Effector CD4-positive, alpha-beta T cell (primary cell): ENCODE data around the gene FASN.
"Not testable (repeated sequence)": the region's sequence is repeated elsewhere in the genome, so short reads cannot be mapped to it uniquely, and the experiment has no call there.

Source experiments
- DNase-seq: peaks from one replicate; pipeline ENCODE4 v3.0.0-alpha.2; 2020
- total RNA-seq: gene quantifications from one replicate; lab custom pipeline; 2026; lab: John Stamatoyannopoulos, UW

Gene FASN
- total RNA-seq, result 208 reads per million, percentile 93 among the genes with 10 or more reads in this experiment

DNA sequence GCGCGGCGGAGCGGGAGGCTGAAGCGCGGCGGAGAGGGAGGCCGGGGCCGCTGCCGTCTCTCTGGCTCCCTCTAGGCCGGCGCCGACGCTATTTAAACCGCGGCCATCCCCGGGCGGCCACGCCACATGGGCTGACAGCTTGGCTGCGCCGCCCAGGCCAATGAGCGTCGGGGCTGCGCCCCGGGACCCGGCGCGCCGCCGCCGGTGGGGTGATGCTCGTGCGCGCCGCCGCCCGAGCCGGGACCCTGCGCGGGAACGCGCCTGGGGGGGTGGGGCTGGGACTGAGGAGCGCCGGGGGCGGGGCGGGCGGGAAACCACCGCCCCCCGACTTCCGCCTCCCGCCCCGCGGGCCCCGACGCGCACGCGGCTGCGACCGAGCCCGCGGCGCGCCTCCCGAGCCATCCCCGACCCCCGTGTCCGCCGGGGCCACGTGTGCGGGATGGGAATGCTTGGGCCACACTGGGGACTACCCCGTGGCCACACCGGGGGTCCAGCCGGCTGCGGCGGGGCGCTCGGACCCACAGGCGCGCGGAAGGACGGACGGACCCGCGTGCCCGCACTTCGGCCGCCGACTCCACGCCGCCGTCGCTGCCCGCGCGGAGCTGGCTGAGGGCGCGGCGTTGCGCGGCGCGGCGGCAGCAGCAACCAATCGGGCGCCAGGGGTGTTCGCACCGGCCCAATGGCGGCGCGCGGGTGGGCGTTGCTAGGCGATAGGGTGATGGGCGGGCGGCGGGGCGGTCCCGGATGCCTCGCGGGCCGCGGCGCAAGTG lies at the start of gene FASN:
TSS of gene FASN (minus strand) at position 68 of the 770 bp plus-strand sequence. CDS start 1,791 bp downstream, outside the sequence.
- DNase-seq, result peak; percentile 87

GRCh38 chr17:82146663-82147654 lies 48.9 kb upstream of the FASN start:
- no peak for DNase-seq

DNA sequence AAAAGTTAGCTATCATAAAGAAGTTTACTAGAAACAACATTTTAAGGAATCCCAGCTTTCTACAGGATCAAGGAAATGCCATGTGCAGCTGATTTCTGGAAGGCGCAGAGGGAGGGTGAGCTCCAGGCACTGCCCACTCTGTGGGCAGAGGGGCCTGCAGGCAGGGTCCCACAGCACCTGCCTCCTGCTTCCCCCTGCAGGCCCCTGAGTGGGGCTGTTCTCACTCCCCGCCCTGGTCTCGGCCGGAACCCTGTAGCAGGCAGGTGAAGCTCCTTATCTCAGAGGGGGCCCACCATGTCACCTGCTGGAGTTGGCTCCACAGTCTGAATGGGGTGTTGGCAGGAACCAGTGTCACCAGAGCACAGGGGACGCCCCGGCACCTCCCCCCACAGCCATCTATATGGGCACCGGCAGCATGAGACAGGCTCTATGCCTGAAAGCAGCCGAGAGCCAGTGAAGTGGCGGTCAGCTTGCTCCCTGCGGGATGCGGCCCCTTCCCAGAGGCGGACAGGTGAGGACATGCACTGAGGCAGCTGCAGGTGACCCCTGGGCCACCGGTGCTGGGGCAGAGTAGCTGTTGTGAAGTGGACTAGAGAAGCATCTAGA lies 47.6 kb upstream of the FASN start:
- DNase-seq, result no peak

DNA sequence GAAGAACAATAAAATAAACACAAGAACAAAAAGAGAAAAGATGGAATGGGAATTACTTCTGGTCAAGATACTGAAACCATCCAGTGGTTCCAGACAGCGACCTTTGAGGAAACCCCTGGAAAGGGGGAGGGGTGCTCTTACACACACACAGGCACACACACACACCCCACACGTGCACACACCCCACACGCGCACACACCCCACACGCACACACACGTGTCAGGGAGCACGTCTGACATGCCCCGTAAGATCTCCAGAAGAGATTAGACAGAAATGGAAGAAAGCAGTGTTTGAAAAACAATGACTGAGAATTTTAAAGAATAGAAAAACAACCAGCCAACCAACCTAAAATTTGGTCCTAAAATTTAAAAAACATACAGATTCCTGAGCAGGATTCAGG lies 45.3 kb upstream of the FASN start:
- DNase-seq, result no peak

- DNase-seq, result not testable (repeated sequence)
These were observed 41.9 kb upstream of the FASN start for GRCh38 chr17:82139961-82140360.

DNA sequence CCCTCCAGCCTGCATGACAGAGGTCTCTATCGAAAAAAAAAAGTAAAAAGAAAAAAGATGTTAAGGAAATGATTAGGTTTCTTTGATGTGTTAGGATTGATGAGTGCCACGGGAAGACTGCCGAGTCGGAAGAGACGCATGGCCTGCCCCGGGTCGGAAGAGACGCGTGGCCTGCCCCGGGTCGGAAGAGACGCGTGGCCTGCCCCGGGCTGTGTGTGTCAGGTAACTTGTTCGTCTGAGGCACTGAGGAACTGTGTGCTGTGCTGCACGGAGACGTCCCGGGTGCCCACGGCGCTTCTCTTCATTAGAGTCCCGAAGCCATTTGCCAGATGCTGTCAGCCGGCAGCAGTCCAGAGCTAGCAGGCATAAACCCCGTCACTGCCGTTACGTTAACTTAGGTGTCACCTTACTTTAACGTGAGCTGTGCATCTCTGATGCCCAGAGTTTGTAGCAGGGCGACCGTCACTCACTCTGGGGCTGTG lies 40.5 kb upstream of the FASN start:
- no peak for DNase-seq

DNA sequence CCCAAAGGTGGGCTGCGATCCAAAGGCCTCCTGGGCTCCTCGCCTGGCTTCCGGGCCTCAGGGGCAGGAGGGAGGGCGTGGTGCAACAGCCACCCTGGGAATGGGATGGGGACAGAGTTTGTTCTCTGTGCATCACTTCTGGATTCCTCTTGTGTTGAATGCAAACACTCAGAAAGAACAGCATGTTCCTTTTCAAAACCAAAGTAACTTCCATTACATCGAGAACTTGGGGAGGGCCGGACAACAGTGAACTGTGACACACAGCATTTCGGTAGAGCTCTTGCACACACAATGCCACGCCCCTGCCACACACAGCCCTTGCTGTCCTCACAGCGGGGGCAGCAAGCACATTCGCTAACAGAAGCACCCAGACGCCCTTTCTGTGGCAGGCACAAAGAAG lies 36.1 kb upstream of the FASN start:
- DNase-seq, result no peak

DNA sequence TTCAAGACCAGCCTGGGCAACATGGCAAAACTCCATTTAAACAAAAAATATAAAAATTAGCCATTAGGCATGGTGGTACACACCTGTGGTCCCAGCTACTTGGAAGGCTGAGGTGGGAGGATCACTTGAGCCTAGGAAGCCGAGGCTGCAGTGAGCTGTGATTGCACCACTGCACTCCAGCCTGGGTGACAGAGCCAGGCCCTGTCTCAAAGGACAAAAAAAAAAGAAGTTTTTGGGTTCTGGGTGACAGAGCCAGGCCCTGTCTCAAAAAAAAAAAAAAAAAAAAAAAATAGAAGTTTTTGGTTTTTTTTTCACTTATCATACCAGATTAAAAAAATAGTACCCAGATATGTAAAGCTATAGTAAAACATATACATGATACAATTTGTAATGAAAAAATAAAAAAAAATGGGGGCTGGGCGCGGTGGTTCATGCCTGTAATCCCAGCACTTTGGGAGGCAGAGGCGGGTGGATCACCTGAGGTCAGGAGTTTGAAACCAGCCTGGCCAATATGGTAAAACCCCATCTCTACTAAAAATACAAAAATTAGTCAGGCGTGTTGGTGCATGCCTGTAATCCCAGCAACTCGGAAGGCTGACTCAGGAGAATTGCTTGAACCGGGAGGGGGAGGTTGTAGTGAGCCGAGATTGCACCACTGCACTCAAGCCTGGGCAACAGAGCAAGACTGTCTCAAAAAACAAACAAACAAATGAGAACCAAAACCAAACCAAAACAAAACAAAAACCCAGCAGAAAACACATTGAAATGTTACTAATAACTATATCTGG lies 35.3 kb upstream of the FASN start:
- DNase-seq, result not testable (repeated sequence)

DNA sequence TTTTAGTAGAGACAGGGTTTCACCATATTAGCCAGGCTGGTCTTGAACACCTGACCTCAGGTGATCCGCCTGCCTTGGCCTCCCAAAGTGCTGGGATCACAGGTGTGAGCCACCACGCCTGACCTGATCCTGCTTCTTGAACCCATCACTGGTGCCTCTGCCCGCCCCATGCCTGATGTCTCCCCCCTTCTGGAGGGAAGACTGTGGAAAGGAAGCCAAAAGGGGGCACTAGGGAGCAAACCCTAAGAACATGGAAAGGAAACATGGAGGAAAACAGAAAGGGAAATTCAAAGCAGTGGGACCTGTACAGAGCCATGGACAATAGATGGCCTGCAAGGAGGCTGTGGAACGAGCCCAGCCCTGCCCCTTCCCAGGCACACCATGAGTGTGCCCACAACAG lies 31.1 kb upstream of the FASN start:
- no peak for DNase-seq

GRCh38 chr17:82128287-82128686 lies 30.3 kb upstream of the FASN start:
- DNase-seq, result no peak

DNA sequence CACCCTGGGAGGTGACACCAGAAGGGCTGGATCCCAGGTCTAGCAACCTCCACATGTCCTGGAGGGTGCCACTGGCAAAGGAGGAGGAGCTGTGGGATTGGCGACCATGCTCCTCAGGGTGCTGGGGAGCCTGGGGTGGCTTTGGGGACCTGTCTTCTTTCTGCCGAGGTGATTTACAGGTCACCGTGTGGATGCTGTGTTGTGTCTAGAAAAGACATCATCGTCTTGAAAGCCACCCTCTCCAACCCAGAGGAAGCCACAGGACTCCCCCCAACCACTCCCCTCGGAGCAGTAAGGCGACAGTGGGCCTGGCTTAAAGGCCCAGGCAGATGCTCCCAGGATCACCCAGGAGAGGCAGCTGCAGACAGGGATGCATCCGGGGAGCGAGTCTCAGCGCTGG lies 29.7 kb upstream of the FASN start:
- peak; percentile 18 for DNase-seq

DNA sequence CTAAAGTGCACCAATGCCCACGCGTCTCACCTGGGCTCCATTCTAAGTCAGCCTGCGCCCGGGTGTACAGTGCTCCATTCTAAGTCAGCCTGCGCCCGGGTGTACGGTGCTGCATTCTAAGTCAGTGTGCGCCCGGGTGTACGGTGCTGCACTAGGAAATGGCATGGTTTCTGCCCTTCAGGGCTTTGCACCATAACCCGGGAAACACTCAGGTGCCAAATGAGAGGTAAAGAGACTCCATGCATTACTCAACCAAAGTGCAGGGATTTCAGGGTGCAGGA lies 29.2 kb upstream of the FASN start:
- no peak for DNase-seq

DNA sequence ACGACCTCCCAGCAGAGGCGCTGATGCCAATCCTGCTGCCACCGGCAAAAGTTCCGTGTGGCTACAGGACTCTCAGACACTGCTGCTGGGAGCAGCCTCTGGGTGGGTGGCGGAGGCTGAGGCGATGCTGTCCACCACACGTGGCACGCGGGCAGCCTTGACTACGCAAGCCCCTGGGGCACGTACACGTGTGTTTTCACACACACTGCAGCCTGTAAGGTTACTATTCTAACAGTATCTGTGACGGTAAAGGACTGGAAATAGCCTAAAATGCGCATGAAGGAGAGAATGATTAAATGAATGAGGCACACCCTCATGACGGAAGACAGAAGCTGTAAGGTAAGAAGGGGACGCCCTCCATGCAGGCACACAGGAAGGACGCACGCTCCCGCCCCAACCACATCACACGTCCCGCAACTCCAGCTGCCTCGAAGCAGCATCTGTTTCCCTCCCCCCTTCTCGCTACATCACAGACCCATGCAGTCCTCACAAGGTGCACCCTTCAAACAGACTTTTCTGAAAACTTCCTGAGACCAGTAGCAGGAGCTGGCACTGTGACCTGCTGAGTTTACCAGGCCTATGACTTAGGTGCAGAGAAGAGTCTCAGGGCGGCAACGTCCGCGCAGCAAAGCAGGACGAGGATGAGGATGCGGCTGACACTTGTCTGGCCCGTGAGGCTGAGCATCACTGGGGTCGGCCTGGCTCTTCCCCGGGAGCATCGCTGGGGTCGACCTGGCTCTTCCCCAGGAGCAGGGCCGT lies 28.7 kb upstream of the FASN start:
- DNase-seq, result peak; percentile 88

GRCh38 chr17:82124101-82124500 lies 26.1 kb upstream of the FASN start:
- DNase-seq, result no peak

DNA sequence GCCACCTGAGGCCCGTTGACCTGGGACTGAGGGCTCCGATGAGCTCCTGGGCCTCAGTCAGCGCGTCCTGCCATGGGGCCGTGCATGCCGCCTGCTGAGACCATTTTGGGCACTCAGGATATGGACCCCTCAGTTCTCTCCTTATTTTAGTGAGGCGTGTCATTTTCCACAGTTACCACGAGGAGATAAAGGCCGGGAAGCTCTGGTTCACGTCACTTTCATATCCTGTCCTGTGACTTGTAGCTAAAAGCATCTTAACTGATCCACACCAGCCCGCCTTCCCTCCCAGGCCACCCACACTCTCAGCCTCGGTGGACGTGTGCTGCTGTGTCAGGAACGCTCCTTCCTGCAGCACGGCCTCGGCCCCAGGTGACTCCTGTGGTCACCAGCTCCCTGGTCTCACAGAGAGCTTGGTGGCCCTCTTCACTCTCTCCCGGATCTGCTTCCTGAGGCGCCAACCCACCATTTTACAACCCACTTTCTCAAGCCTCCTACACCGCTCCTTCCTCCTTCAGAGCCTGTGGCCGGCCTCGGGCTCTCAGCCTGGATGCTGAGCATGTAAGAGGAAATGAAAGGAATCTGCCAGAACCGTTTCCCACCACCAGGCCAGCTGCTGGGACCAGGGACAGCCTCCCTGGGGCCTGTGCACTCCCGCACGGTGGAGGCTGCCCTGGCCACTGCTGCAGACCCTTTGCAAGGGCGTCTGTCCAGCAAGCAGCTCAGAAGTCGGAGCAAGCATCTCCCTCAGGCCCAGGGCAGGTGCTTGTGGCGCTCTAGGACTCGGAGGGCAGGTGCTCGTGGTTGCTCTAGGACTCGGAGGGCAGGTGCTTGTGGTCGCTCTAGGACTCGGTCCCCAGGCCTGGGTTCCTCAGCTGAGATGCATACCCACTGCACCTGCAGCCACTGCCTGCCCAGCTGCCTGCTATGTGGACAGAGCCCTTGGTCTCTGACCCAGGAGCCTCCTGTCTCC lies 23.9 kb upstream of the FASN start:
- no peak for DNase-seq

- DNase-seq, result no peak
These were observed 23.2 kb upstream of the FASN start for GRCh38 chr17:82121246-82121645.

- DNase-seq, result no peak
These were observed 22.1 kb upstream of the FASN start for GRCh38 chr17:82120148-82120547.

- DNase-seq, result no peak
These were observed 20.9 kb upstream of the FASN start for GRCh38 chr17:82118815-82119380.

DNA sequence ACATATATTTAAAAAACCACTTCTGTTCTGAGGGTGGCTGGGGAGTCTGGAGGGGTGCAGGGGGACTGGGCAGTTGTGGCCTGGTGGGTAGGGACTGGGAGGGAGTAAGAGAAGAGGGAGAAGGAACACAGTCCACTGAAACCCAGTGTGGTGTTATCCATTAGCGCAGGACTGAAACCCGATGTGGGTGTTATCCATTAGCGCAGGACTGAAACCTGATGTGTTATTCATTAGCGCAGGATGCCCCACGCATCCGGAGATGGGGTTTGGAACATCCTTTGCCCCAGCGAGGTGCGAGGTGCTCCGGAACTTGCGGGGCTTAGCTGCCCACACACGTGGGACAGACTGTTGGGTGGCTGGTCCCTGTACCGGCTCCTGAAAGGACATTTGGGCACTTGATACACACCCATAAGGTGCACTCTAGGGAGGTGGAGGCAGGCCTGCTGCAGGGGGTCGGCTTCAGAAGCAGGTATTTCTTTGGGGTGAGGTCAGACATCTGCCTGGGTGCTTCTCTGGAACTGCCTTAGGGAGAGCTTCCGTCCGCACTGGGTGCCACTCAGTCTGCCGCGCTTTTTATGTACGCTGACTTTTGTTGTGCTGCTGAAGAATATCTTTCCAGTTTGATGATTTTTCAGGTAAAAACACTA lies 20.3 kb upstream of the FASN start:
- no peak for DNase-seq
